GM19324 (cell line): ENCODE measurements around the gene GPR37L1.
"Not testable (repeated sequence)": the region's sequence is repeated elsewhere in the genome, so short reads cannot be mapped to it uniquely, and the experiment has no call there.

Experiments used
- ATAC-seq: cut with Tn5 transposase; IDR thresholded peaks from one replicate; pipeline ENCODE4 v1.9.1; 2021; ENCODE audit warnings: mild to moderate bottlenecking, moderate library complexity; ENCODE audit not compliant: unreplicated experiment, low FRiP score

Gene GPR37L1

DNA sequence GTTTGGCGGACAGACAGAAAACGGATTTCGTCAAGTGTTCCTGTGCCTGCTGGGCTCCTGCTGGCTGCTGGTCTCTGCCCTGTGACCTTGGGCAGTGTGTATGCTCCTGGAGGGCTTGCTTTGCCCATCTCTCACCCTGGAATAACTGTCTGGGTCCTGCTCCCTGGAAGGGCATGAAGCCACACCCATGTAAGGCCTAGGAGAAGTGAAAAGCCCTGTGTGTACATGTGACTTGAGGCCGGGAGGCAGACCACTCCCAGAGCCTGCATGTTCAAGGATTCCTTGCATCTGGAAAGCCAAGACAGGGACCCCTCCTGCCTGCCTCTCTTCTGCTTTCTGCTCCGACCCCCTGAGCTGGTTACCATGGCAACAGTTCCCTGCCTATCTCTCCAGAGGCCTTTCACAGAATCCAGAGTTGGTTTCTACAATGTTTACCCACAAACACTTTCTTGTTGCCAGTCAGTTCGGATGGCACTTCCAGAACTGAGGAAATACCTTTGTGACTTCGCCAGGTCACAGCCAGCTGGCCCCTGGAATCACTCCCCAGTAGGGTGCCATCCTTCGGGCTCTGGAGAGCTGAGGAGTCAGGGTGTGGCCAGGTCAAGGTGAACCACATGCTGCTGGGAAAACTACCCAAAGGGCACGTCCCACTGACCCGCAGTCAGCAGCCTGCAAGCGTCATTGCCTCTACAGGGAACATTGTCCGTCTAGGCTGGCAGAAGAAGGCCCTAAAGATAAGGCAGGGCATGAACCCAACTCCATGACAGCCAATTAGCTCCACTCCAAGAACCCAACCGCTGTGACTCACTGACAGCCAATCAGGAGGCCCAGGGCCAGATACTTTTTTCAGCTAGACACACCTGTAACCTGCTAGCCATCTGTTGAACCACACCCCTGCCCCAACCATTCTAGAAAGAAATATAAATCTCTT lies 14.7 kb upstream of the GPR37L1 start:
- no peak for ATAC-seq

DNA sequence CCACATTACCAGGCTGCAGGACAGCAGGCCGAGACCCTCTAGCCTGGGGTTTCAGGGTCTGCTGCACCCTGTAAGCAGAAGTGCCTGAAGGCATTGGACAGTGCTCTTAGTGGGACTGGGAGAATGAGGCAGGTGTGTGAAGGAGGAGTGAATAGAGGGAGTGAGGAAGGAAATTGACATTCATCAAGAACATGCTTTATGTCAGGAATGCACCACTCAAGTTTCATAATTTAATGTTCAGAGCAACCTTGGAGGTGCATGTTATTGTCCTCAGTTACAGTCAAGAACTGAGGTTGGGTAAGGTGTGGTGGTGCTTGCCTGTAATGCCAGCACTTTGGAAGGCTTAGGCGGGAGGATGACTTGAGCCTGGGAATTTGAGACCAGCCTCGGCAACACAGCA lies 11.7 kb upstream of the GPR37L1 start:
- ATAC-seq = no peak

DNA sequence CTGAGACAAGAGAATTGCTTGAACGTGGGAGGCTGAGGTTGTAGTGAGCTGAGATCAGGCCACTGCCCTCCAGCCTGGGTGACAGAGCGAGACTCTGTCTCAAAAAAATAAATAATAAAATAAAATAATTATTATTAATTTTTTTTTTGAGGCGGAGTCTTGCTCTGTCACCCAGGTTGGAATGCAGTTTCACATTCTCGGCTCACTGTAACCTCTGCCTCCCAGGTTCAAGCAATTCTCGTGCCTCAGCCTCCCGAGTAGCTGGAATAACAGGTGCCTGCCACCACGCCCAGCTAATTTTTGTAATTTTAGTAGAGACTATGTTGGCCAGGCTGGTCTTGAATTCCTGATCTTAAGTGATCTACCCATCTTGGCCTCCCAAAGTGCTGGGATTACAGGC lies 11.1 kb upstream of the GPR37L1 start:
- not testable (repeated sequence) for ATAC-seq

DNA sequence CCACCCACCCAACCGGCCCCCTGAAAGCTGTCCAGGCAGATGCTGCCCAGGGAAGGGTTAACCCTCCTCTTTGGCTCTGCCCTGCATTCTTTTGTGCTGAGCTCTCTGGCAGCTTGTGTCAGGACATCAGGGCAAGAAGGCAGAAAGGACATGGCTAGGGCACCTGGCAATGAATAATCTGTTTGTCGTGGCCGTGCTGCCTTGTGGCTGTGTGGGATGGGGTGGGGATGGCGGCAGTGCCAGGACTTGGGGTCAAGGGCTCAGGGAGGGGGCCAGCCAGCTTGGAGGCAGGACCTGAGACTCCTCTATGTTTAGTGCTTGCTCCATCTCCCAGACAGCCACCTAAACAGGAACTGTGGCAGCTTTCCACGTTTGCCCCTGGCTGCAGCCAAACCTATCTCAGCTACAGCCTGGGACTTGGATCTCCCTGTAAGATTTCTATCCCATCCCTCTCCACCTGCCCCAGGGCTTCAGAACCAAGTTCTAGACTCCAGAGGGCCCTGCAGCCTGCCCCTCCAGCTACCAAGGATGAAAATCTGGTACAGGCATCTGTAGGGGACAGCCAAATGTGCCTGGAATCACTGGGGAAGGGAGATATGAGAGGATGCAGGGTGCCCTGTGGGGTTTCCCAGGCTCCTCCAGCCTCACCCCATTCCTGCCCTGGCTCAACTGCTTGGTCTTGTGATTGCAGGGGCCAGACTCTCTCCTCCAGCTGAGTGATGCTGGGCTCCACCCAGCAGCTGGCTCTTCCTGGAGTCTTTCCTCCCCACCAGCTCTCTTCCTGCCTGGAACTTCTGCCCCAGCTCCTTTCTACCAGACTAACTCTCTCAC lies 9.6 kb upstream of the GPR37L1 start:
- no peak for ATAC-seq

DNA sequence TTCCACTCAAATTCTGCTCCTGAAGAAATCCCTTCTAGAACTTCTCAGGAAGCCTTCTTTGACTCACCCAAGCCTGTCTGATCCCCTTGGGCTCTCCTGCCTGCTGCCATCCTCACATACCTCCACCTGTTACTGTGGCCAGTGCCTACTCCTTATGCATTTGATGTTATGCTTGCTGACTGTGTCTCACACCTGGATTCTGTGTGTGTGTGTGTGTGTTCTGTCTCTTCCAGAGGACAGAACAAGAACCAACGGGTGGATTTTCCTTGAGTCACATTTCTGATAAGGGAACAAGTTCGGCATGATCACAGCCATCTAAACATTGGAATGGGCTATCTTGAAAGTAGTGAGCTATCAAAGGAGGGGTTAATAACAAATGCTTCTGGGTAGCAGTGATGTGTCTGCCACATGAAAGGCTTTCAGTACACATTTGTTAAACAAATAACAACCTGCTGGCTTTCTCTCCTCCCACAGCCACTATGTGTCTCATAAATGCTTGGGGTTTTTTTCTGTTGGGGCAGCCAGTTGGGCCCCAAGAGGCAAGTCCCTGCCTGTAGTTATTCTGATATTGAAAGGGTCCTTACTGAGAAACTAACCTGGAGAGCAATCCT lies 8.9 kb upstream of the GPR37L1 start:
- no peak for ATAC-seq

DNA sequence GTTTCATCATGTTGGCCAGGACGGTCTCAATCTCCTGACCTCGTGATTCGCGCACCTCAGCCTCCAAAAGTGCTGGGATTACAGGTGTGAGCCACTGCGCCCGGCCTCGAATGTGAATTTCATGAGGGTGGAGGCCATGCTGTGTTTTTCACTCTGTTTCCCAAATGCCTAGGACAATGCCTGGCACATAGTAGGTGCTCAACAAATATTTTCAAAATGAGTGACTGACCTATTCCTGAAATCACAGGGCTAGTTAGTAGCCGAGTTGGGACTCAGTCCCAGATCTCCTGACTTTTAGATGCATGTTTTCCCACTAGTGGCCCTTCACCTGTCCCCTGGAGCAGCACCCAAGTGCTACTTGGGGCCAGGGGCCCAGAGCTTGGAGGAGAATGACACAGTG lies 6.4 kb upstream of the GPR37L1 start:
- no peak for ATAC-seq

DNA sequence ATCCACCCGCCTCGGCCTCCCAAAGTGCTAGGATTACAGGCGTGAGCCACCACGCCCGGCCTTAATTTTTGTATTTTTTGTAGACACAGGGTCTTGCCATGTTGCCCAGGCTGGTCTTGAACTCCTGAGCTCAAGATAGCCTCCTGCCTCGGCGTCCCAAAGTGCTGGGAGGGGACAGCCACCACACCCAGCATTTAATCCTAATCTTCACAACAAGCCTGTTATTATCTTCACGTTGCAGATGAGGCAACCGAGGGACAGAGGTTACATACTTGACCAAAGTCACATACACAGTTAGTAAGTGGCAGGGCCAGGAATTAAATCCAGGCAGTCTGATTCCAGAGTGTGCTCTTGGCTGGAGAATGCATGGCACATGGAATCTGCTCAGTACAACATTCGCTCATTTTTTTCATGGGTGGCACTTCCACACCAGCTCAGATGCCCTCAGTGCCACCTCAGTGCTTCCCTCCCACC lies 4.8 kb upstream of the GPR37L1 start:
- ATAC-seq = no peak

DNA sequence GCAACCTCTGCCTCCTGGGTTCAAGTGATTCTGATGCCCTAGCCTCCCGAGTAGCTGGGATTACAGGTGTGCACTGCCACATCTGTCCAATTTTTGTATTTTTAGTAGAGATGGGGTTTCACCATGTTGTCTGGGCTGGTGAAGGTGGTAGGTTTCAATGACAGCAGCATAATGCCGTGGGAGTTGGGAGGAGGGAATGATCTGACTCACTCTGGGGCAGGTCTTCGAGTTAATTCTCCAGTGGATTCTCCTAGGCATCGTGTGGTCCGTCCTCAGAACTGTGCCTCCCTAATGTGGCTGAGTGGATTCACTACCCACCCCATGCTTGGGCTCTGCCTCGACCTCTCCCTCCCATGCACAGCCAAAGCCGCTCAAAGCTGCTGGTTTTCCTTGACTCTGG lies 1.7 kb upstream of the GPR37L1 start:
- no peak for ATAC-seq

DNA sequence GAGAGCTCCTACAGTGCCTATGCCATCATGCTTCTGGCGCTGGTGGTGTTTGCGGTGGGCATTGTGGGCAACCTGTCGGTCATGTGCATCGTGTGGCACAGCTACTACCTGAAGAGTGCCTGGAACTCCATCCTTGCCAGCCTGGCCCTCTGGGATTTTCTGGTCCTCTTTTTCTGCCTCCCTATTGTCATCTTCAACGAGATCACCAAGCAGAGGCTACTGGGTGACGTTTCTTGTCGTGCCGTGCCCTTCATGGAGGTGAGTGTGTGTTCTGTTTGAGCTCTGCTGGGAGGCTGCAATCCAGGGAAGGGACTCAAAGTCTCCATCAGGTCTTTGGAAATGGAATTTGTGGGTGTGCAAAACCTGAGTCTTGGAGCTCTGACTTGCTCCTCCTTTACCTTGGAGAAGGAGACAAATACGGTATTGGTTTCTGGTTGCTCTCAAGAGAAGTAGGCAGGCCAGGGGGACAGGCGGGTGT lies 658 bp downstream of the GPR37L1 start:
- no peak for ATAC-seq

DNA sequence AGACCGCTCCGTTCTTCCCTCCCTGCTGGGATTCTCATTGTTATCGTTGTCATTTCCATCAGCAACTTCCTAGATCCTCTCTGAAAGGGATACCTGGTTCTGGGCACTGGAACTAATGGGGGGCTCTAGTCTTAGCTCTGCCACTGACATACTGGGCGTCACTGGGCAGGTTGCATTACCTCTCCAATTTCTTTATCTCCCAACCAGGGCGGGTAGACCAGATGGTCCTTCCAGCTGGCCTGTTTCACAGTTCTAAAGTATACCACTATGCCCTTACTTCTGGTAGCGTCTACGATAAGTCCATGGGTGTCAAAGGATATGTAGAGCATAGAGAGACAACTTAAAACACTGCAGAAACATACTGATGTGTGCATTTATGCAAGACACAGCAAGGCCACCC lies 1.4 kb downstream of the GPR37L1 start:
- no peak for ATAC-seq

DNA sequence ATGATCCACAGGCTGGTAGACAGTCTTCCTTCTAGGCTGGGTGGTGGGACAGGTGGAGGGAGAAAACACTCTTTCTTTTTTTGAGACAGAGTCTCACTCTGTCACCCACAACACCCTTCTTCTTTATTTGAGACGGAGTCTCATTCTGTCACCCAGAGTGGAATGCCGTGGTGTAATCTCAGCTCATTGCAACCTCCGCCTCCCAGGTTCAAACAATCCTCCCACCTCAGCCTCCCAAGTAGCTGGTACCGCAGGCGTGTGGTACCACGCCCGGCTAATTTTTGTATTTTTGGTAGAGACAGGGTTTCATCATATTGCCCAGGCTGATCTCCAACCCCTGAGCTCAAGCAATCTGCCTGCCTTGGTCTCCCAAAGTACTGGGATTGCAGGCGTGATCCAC lies 2.9 kb downstream of the GPR37L1 start:
- ATAC-seq = no peak

DNA sequence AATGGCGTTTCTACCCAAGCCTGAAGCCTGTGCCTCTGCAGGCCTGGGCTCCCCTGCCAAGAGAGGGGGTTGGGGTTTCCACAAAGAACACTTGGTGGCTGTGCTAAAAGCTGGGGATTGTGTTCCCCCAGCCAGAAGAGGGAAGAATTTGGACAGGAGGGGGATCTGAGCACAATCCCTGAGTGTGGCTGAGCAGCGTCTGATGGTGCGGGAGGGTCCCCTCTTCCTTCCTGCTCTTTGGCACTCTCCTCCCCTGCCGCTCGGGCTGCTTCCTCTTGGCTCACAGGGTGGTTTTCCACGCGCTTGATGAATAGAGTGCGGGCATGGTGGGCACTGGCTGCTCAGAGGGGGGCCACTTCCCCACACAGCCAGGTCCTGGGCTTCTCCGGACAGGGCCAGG lies 3.7 kb downstream of the GPR37L1 start:
- no peak for ATAC-seq

DNA sequence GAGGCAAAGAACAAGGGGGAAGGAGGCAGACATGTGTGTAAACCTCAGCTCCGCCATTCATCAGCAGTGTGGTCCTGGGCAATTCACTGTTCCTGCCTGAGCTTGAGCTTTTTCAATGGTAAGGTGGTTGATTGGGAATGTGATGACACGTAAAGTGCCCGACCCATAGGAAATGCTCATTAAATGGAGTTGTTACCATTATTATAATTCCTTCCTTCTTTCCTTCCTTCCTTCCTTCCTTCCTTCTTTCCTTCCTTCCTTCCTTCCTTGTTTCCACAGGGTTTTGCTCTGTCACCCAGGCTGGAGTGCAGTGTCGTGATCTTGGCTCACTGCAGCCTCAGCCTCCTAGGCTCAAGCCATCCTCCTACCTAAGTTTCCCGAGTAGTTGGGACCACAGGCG lies 4.3 kb downstream of the GPR37L1 start:
- ATAC-seq = no peak

DNA sequence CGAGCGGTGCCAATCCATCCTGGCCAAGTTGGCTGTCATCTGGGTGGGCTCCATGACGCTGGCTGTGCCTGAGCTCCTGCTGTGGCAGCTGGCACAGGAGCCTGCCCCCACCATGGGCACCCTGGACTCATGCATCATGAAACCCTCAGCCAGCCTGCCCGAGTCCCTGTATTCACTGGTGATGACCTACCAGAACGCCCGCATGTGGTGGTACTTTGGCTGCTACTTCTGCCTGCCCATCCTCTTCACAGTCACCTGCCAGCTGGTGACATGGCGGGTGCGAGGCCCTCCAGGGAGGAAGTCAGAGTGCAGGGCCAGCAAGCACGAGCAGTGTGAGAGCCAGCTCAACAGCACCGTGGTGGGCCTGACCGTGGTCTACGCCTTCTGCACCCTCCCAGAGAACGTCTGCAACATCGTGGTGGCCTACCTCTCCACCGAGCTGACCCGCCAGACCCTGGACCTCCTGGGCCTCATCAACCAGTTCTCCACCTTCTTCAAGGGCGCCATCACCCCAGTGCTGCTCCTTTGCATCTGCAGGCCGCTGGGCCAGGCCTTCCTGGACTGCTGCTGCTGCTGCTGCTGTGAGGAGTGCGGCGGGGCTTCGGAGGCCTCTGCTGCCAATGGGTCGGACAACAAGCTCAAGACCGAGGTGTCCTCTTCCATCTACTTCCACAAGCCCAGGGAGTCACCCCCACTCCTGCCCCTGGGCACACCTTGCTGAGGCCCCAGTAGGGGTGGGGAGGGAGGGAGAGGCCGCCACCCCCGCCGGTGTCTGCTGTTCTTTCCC lies 5.3 kb downstream of the GPR37L1 start:
- no peak for ATAC-seq

DNA sequence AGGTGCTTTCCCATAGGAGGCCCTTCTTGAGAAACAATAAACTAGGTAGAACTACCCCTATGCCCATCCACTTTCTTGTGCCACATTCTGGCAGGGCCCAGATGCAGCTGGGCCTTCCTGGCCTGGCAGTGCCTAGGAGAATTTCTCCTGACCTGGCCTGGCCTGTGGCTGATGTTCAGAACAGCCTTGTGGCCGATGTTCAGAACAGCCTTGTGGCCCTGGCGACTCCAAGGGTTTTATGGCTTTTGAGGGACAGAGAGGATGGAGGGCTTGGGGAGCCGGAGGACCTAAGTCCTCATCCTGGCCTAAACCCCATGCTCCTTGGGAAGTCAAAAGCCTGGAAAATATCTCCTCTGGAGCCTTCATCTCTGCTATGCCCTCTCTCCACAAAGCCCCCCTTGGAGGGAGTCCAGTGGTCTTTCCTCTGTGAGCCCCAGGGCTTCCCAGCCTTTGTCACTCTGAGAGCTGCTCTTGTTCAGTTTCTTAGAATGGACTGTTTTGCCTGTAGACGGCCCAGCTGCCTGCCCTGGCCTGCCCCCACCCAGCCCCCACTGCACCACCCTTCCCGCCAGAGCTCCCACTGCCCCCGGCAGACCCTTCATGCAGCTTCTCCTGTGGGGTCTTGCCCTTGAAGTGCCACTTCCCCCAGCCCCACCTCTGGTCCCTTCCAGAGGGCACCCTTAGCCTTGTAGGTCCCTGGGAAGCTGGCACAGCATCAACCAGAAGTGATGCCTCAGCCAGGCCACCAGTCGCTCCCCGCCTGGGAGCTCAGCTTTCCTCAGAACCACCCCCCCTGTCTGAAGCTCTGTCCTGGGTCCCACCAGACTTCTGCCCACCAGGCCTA lies 7.0 kb downstream of the GPR37L1 start:
- ATAC-seq = no peak

DNA sequence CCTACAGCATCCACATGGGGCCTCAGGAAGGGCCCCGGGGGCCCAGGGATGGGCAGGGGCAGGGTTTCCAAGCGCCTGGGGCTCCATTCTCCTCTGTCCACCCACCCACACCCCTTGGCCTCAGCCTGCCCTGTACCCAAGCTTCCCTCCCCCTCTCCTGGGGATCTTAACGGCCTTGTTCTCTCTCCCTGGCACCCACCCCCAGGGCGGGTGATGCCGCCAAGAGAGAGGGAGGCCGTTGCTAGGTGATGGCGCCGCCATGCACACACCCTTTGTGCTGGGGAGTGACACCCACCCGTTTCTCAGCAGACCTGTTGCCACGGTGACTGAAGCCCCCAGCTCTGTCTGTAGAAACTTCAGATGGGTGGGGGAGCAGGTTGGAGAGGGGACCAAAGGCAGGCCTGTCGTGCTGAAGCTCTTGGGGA lies 7.6 kb downstream of the GPR37L1 start:
- no peak for ATAC-seq

DNA sequence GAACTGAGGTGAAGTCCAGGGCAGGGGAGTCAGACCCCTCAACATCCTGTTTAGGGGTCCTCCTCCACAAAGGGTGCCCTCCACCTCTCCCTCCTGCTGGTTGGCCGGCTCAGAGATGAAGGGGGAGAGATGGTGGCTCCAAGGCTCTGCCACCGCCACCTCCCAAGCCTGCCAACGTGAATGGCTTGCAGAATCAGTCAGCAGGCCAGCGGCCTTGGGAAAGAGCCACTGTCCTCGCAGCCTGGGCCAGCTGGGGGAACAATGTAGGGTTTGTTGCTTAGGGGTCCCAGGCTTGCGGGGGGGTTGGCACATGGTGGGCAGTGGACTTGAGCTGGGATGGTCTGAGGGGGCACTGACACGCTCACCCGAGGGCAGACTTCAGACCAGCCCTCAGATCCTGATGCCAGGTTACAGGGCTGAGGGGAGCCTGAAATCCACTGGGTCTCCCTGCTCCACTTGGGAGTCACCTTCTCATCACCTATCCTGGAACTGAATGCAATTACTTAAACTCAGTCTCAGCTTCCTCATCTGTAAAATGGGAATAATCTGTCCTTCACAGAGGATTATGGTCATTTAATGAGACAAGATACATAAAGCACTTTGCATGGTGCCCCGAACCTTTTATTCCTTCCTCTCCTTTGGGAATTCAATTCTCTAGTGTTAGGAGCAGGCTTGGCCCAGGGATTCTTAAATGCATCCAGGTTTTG lies 8.3 kb downstream of the GPR37L1 start:
- ATAC-seq = no peak

DNA sequence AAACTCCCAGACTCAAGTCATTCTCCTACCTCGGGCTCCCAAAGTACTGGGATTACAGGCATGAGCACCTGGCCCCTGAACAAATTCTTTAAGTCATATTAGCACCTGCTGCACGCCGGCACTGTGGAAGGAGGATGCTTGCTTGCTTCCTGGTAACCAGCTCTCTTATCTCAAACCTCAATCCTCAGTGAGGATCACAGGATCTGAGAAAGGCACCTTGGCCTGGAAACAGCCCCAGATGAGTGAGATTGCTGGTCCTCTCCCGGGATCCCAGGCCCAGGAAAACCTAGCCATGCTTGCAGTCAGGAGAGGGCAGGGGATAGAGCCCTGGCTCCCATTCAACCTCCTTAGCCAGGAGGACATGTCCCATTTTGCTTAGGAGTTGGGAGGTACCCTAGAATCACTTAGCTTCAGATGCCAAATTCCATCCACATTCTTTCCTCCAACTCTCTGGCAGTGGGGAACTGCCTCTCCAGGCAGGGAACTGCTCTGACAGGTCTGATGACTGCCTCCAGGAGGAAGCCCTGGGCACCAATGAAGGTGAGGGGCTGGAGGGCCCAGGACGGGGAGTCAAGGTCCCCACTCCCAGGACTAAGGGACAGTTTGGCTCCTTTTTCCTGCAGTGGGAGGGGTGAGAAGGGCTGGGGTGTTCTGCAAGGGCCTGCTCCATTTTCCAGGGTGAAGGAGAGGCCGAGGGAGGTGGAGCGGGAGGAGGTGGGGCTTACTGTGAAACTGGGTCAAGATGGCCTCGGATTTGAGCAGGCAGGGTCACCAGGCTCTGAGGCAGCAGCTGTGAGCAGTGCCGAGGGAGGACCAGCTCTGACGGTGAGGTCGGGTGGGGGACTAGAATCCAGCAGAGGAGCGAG lies 9.5 kb downstream of the GPR37L1 start:
- no peak for ATAC-seq
